Panc1 (cell line): ENCODE data around the gene SERPINA9.

Experiments
- CTCF ChIP-seq: fragments of 450-650 bp; IDR thresholded peaks from 2 replicates; pipeline ENCODE4 v1.5.1; 2017; ENCODE audit warnings: mild to moderate bottlenecking
- POLR2AphosphoS5 ChIP-seq: IDR thresholded peaks from 2 replicates; pipeline ENCODE4 v1.6.1; 2012; ENCODE audit warnings: mild to moderate bottlenecking, low read depth, low read length, moderate library complexity
- REST ChIP-seq, 2 experiments: IDR thresholded peaks; 2 replicates each; pipeline ENCODE4 v1.6.1; 2011 to 2012; ENCODE audit warnings: low read depth in 2 of 2, control low read depth in 1 of 2, low read length in 1 of 2, mild to moderate bottlenecking in 1 of 2, moderate library complexity in 1 of 2; ENCODE audit not compliant: insufficient read depth in 1 of 2
- TCF7L2 ChIP-seq: IDR thresholded peaks from 2 replicates; pipeline ENCODE4 v1.6.1; 2011; ENCODE audit warnings: mild to moderate bottlenecking, low read depth, low read length, inconsistent platforms

- no peak for TF ChIP-seq TCF7L2
- no peak for TF ChIP-seq CTCF
- TF ChIP-seq REST (IDR thresholded peaks at IDR 0.05; ENCODE audit: insufficient read depth in 1 of 2, low read depth in 2 of 2, low read length in 1 of 2): no peak
- TF ChIP-seq POLR2AphosphoS5: no peak
Observed at GRCh38 chr14:94469261-94469660, 6.7 kb downstream of the SERPINA9 start.
